GM21447 (cell line): ENCODE measurements around the gene CDH13.

Experiments used
- ATAC-seq: cut with Tn5 transposase; IDR thresholded peaks from one replicate; pipeline ENCODE4 v1.9.1; 2021; ENCODE audit not compliant: unreplicated experiment

CDH13 gene

GRCh38 chr16:83138512-83138911 is 511.7 kb downstream of the CDH13 start:
- no peak for ATAC-seq

- no peak for ATAC-seq
Observed at GRCh38 chr16:83138976-83139690, 512.4 kb downstream of the CDH13 start.

GRCh38 chr16:83143788-83144187 is 517.0 kb downstream of the CDH13 start:
- ATAC-seq, result no peak

GRCh38 chr16:83145297-83145696 is 518.5 kb downstream of the CDH13 start:
- no peak for ATAC-seq

- ATAC-seq, result no peak
Observed at GRCh38 chr16:83147244-83147643, 520.5 kb downstream of the CDH13 start.

- no peak for ATAC-seq
Observed at GRCh38 chr16:83158320-83158957, 531.7 kb downstream of the CDH13 start.

- ATAC-seq, result no peak
Observed at GRCh38 chr16:83159049-83159448, 532.3 kb downstream of the CDH13 start.

GRCh38 chr16:83160287-83161020 is 533.7 kb downstream of the CDH13 start:
- no peak for ATAC-seq

- ATAC-seq, result no peak
Observed at GRCh38 chr16:83162791-83163190, 536.0 kb downstream of the CDH13 start.

GRCh38 chr16:83164816-83165215 is 538.0 kb downstream of the CDH13 start:
- ATAC-seq, result no peak

- ATAC-seq, result no peak
Observed at GRCh38 chr16:83171396-83171795, 544.6 kb downstream of the CDH13 start.

- no peak for ATAC-seq
Observed at GRCh38 chr16:83174671-83175070, 547.9 kb downstream of the CDH13 start.

GRCh38 chr16:83176802-83177201 is 550.0 kb downstream of the CDH13 start:
- no peak for ATAC-seq

GRCh38 chr16:83185902-83186301 is 559.1 kb downstream of the CDH13 start:
- no peak for ATAC-seq

GRCh38 chr16:83187405-83187804 is 560.6 kb downstream of the CDH13 start:
- ATAC-seq, result no peak

GRCh38 chr16:83196796-83197195 is 570.0 kb downstream of the CDH13 start:
- ATAC-seq, result no peak

- ATAC-seq, result no peak
Observed at GRCh38 chr16:83197450-83197849, 570.7 kb downstream of the CDH13 start.

GRCh38 chr16:83198977-83199376 is 572.2 kb downstream of the CDH13 start:
- ATAC-seq, result no peak

- no peak for ATAC-seq
Observed at GRCh38 chr16:83200005-83200779, 573.4 kb downstream of the CDH13 start.

GRCh38 chr16:83201748-83202147 is 575.0 kb downstream of the CDH13 start:
- no peak for ATAC-seq

- no peak for ATAC-seq
Observed at GRCh38 chr16:83205896-83206295, 579.1 kb downstream of the CDH13 start.
